Activated CD4-positive, alpha-beta T cell treated with anti-CD3 and anti-CD28 coated beads, Interleukin-2, amount 10 ng/mL, durations not matched to agents 7 days and 5 days (primary cell): ENCODE results near the gene LACC1. TPM values are rescaled to one million over a fixed set of nuclear protein-coding genes. Genes with fewer than 3 reads are reported as not detected.

ENCODE experiments used
- CTCF ChIA-PET: fragments of 350-600 bp; sonication (Branson Sonifier 250); formaldehyde crosslinking; loops from one replicate; lab custom pipeline; 2021; ENCODE audit warnings: antibody characterized with exemption; lab: Charles Lee
- POLR2A ChIA-PET: fragments of 350-600 bp; sonication (Branson Sonifier 250); formaldehyde crosslinking; loops from one replicate; lab custom pipeline; 2021; ENCODE audit warnings: antibody characterized with exemption; lab: Charles Lee
- DNase-seq: peaks from one replicate; pipeline ENCODE4 v3.0.0-alpha.2; 2020
- H3K27ac Mint-ChIP-seq: one replicate; pipeline ENCODE4 v1.8.0; 2021; ENCODE audit warnings: mild to moderate bottlenecking, moderate library complexity, mixed read lengths
- H3K27me3 Mint-ChIP-seq: one replicate; pipeline ENCODE4 v1.8.0; 2021; ENCODE audit warnings: mixed read lengths
- H3K36me3 Mint-ChIP-seq: one replicate; pipeline ENCODE4 v1.8.0; 2021; ENCODE audit warnings: low read depth, mixed read lengths
- H3K4me1 Mint-ChIP-seq: one replicate; pipeline ENCODE4 v1.8.0; 2021; ENCODE audit warnings: mixed read lengths
- H3K4me3 Mint-ChIP-seq: one replicate; pipeline ENCODE4 v1.8.0; 2021; ENCODE audit warnings: mild to moderate bottlenecking, moderate library complexity, mixed read lengths
- H3K9me3 Mint-ChIP-seq: one replicate; pipeline ENCODE4 v1.8.0; 2021; ENCODE audit warnings: mixed read lengths
- total RNA-seq, 2 experiments: library from RNA; stranded (reverse); gene quantifications; one replicate each; pipeline ENCODE4 v1.2.3, GENCODE V29; 2021

The LACC1 gene
- total RNA-seq, 2 experiments from 2014 or later: 1.7 to 2.2 TPM

DNA sequence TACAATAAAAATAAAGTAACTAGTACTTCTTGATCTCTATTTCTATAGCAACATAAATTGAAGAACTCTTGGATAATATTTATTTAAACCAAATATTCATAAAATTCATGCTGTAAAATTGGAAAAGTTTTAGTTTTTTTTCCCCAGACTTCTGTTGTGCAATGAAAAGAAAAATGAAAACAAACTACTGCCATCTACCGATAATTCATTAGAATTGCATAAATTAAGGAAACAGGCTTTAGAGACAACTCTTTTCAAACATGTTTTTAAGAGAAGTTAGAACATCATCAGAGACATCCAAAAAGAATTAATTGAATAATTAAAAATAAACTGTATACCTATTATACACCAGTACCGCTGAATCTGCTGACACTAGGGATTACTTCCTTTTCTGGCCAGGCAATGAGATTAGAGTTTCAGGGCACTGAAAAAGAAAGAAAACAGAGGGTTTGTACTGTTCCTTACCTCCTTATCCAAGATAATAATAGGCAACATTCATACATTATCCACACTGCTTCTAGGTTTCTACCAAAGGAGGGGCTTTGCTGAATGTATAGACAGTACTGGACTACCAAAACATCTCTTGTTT is 5.1 kb upstream of the LACC1 start:
- H3K36me3 Mint-ChIP-seq: no peaks in the 10 kb centered on the region
- CTCF ChIA-PET: no interaction called here
- H3K4me3 Mint-ChIP-seq: no peak overlapping the region
- H3K4me1 Mint-ChIP-seq: peaks cover 5% of the 10 kb centered on the region
- DNase-seq: no peak
- no peaks in the 10 kb centered on the region for H3K9me3 Mint-ChIP-seq
- no peak overlapping the region for H3K27ac Mint-ChIP-seq
- no peaks in the 10 kb centered on the region for H3K27me3 Mint-ChIP-seq
- POLR2A ChIA-PET: no interaction called here

- DNase-seq: no peak
- POLR2A ChIA-PET: no interaction called here
- Mint-ChIP-seq H3K27ac (no peak overlapping the region), H3K36me3 (no peaks in the 10 kb centered on the region), H3K4me1 (peaks cover 14% of the 10 kb centered on the region), H3K9me3 (no peaks in the 10 kb centered on the region), H3K4me3 (no peak overlapping the region), H3K27me3 (peaks cover 13% of the 10 kb centered on the region)
- CTCF ChIA-PET: no interaction called here
Measured at GRCh38 chr13:43876366-43876765, 3.3 kb upstream of the LACC1 start.

DNA sequence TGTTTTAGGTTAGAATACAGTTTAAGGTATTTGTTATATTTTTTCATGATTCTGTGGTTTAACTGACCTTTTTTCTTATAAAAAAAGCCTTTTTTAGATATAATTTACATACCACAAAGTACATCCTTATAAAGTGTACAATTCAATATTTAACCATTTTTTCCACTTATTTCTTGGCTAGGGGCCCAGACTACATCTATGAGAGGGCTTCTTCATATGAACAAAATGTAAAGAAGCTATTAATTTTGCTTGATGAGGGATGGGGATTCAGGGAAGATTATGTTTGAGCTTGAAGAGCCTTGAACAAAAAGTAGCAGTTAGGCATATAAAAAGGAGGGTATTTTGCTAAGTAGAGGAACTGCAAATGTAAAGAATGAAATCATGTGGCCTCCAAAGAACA is 2.4 kb upstream of the LACC1 start:
- ChIA-PET POLR2A (no interaction called here), CTCF (interaction anchor here (0.6 to 0.7 kb wide), 3 partner anchors 175 to 1495 kb away, joined by 3 to 4 read pairs (median 3); no protein-coding TSS in a partner anchor)
- Mint-ChIP-seq H3K36me3 (no peaks in the 10 kb centered on the region), H3K9me3 (no peaks in the 10 kb centered on the region), H3K4me1 (peaks cover 14% of the 10 kb centered on the region), H3K27me3 (peaks cover 14% of the 10 kb centered on the region), H3K4me3 (no peak overlapping the region), H3K27ac (no peak overlapping the region)
- DNase-seq: no peak

- no peak for DNase-seq
Measured at GRCh38 chr13:43877766-43878165, 1.9 kb upstream of the LACC1 start.

GRCh38 chr13:43878892-43879754 is 581 bp upstream of the LACC1 start, which contains the start of gene CCDC122:
CCDC122 (minus strand) TSS chr13:43879740; CDS start chr13:43869376, 10,364 bp downstream.
- POLR2A ChIA-PET: no interaction called here

More at GRCh38 chr13:43877766-43878165, 1.9 kb upstream of the LACC1 start:
- ChIA-PET POLR2A (no interaction called here), CTCF (interaction anchor here (0.7 kb wide), 2 partner anchors 175 to 543 kb away, joined by 3 read pairs; no protein-coding TSS in a partner anchor)
- Mint-ChIP-seq H3K27ac (no peak overlapping the region), H3K27me3 (peaks cover 14% of the 10 kb centered on the region), H3K9me3 (no peaks in the 10 kb centered on the region), H3K4me3 (no peak overlapping the region), H3K36me3 (no peaks in the 10 kb centered on the region), H3K4me1 (peaks cover 14% of the 10 kb centered on the region)

DNA sequence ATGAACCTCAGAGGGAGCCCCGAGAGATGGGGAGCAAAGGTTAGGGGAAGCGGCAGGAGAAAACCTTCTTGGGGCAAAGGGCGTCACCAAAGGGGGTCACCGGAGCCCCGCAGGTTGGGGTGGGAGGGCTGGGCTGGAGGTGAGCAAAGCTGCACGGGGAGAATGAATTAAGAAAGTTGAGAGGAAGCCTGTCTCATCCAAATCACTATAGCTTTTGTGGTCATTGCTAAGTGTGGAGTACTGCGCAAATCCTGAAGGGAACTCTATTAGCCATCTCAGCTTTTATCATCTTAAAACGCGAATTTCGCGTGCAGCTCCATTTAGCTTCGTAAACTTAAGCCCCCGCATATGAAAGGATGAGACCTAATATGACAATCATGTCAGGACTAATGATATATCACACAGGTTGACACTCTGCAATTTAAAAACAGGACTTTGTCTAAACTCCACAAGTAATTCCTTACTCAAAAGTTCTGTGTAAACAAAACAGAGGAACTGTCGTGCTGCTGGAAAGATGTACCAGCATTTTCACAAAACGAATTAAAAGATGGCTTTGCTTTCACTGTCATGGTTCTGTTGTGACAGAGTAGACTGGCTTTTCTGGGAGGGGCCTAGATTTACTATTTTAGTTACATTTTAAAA is 631 bp downstream of the LACC1 start:
- peak overlapping the region; percentile 79 for H3K4me3 Mint-ChIP-seq
- CTCF ChIA-PET: interaction anchor here (0.6 kb wide), 1 partner anchor 401 kb away, joined by 3 read pairs; no protein-coding TSS in a partner anchor
- peaks cover 14% of the 10 kb centered on the region for H3K27me3 Mint-ChIP-seq
- H3K4me1 Mint-ChIP-seq: peaks cover 14% of the 10 kb centered on the region
- peak overlapping the region; percentile 70 for H3K27ac Mint-ChIP-seq
- no peaks in the 10 kb centered on the region for H3K36me3 Mint-ChIP-seq
- no peaks in the 10 kb centered on the region for H3K9me3 Mint-ChIP-seq
- POLR2A ChIA-PET: no interaction called here
- DNase-seq: no peak

More at GRCh38 chr13:43878892-43879754, 581 bp upstream of the LACC1 start, which contains the start of gene CCDC122:
- peak within 1 kb of the TSS; percentile 79 for H3K4me3 Mint-ChIP-seq
- H3K36me3 Mint-ChIP-seq: no peaks in the 10 kb centered on the region
- H3K4me1 Mint-ChIP-seq: peaks cover 14% of the 10 kb centered on the region
- H3K27me3 Mint-ChIP-seq: peaks cover 14% of the 10 kb centered on the region
- H3K27ac Mint-ChIP-seq: peak within 1 kb of the TSS; percentile 86
- H3K9me3 Mint-ChIP-seq: no peaks in the 10 kb centered on the region
- peak; percentile 74 for DNase-seq
- CTCF ChIA-PET: no interaction called here

DNA sequence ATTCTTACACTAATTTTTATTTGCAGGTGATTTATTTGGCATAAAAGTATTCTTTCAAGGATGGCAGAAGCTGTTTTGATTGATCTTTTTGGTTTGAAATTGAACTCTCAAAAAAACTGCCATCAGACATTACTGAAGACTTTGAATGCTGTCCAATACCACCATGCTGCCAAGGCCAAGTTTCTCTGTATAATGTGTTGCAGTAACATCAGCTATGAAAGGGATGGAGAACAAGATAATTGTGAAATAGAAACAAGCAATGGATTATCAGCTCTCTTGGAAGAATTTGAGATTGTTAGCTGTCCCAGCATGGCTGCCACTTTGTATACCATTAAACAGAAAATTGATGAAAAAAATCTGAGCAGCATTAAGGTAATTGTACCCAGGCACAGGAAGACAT is 1.2 kb downstream of the LACC1 start:
- POLR2A ChIA-PET: no interaction called here
- Mint-ChIP-seq H3K9me3 (no peaks in the 10 kb centered on the region), H3K27me3 (peaks cover 14% of the 10 kb centered on the region), H3K27ac (no peak overlapping the region), H3K4me3 (no peak overlapping the region), H3K4me1 (peaks cover 14% of the 10 kb centered on the region), H3K36me3 (no peaks in the 10 kb centered on the region)
- CTCF ChIA-PET: no interaction called here
- no peak for DNase-seq

- Mint-ChIP-seq H3K27me3 (peaks cover 17% of the 10 kb centered on the region), H3K27ac (no peak overlapping the region), H3K4me3 (no peak overlapping the region), H3K36me3 (no peaks in the 10 kb centered on the region), H3K4me1 (peaks cover 14% of the 10 kb centered on the region), H3K9me3 (no peaks in the 10 kb centered on the region)
- CTCF ChIA-PET: no interaction called here
- DNase-seq: no peak
- POLR2A ChIA-PET: no interaction called here
Measured at GRCh38 chr13:43881580-43881979, 1.9 kb downstream of the LACC1 start.

GRCh38 chr13:43883631-43884030 is 3.9 kb downstream of the LACC1 start:
- Mint-ChIP-seq H3K36me3 (no peaks in the 10 kb centered on the region), H3K27me3 (peaks cover 20% of the 10 kb centered on the region), H3K4me1 (peaks cover 11% of the 10 kb centered on the region), H3K4me3 (no peak overlapping the region), H3K27ac (no peak overlapping the region), H3K9me3 (no peaks in the 10 kb centered on the region)
- CTCF ChIA-PET: no interaction called here
- POLR2A ChIA-PET: no interaction called here
- no peak for DNase-seq

GRCh38 chr13:43884222-43884621 is 4.5 kb downstream of the LACC1 start:
- Mint-ChIP-seq H3K4me3 (no peak overlapping the region), H3K9me3 (no peaks in the 10 kb centered on the region), H3K4me1 (peaks cover 9% of the 10 kb centered on the region), H3K27me3 (peaks cover 21% of the 10 kb centered on the region), H3K36me3 (no peaks in the 10 kb centered on the region), H3K27ac (no peak overlapping the region)
- no peak for DNase-seq
- ChIA-PET CTCF (no interaction called here), POLR2A (no interaction called here)

GRCh38 chr13:43894438-43894837 is 14.7 kb downstream of the LACC1 start:
- no peak for DNase-seq
- Mint-ChIP-seq H3K36me3 (peaks cover 3% of the 10 kb centered on the region), H3K4me1 (peaks cover 2% of the 10 kb centered on the region), H3K27ac (no peak overlapping the region), H3K9me3 (no peaks in the 10 kb centered on the region), H3K4me3 (no peak overlapping the region), H3K27me3 (peaks cover 1% of the 10 kb centered on the region)
- ChIA-PET CTCF (interaction anchor here (0.7 kb wide), 1 partner anchor 162 kb away, joined by 3 read pairs; no protein-coding TSS in a partner anchor), POLR2A (no interaction called here)

DNA sequence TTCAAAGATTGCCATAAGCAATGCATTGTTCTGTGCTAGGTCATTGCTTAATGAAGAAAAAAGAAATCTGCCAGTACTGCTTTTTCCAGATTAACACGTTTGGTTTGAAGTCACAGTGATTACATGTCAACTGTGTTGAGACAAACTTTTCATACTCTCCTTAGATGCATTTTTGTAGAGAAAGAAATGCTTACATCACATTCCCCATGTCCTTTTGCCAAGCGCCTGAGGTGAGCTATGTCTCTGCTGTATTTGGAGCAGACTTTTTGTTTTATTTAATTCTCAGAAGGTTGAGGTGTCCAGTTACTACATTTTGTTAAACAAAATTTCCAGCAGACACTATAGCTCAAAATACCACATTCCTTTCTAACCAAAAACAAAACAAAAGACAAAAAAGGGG is 16.2 kb downstream of the LACC1 start:
- H3K9me3 Mint-ChIP-seq: no peaks in the 10 kb centered on the region
- H3K27me3 Mint-ChIP-seq: peaks cover 4% of the 10 kb centered on the region
- no peak for DNase-seq
- H3K4me3 Mint-ChIP-seq: no peak overlapping the region
- POLR2A ChIA-PET: no interaction called here
- CTCF ChIA-PET: interaction anchor here (1.5 kb wide), 1 partner anchor 9 kb away, joined by 4 read pairs; no protein-coding TSS in a partner anchor
- H3K27ac Mint-ChIP-seq: no peak overlapping the region
- H3K36me3 Mint-ChIP-seq: peaks cover 3% of the 10 kb centered on the region
- H3K4me1 Mint-ChIP-seq: peaks cover 2% of the 10 kb centered on the region
